HG02943 (cell line): ENCODE results near the gene PCYOX1L.
"Not testable (repeated sequence)": the region's sequence is repeated elsewhere in the genome, so short reads cannot be mapped to it uniquely, and the experiment has no call there.

ENCODE experiments used
- ATAC-seq: cut with Tn5 transposase; IDR thresholded peaks from one replicate; pipeline ENCODE4 v1.9.1; 2021; ENCODE audit warnings: mild to moderate bottlenecking, low read depth, moderate library complexity; ENCODE audit not compliant: unreplicated experiment

The PCYOX1L gene

GRCh38 chr5:149382517-149383220 is 24.8 kb downstream of the PCYOX1L start:
- ATAC-seq = no peak

GRCh38 chr5:149383399-149383798 is 25.6 kb downstream of the PCYOX1L start:
- no peak for ATAC-seq

DNA sequence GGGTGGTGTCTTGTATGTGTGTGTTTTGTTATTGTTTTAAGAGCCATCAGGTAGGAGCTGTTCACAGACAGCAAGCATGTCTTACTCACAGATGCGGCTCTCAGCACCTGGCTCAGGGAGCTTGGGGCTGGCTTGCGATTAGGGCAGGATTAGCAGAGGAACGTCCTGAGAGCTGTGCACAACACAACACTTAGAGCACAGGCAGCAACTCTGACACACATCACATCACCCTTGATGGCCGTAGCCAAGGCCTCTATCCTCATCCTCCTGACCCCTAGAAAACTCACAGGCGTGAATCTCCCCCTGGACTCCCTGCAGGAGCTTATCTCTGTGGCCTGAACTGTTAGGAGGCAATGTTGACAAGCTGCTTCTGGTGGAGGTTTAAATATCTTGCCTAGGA is 28.3 kb downstream of the PCYOX1L start:
- ATAC-seq = no peak

- no peak for ATAC-seq
Measured at GRCh38 chr5:149387081-149387631, 29.3 kb downstream of the PCYOX1L start.

- no peak for ATAC-seq
Measured at GRCh38 chr5:149387982-149388381, 30.1 kb downstream of the PCYOX1L start.

GRCh38 chr5:149388498-149389190 is 30.8 kb downstream of the PCYOX1L start:
- no peak for ATAC-seq

DNA sequence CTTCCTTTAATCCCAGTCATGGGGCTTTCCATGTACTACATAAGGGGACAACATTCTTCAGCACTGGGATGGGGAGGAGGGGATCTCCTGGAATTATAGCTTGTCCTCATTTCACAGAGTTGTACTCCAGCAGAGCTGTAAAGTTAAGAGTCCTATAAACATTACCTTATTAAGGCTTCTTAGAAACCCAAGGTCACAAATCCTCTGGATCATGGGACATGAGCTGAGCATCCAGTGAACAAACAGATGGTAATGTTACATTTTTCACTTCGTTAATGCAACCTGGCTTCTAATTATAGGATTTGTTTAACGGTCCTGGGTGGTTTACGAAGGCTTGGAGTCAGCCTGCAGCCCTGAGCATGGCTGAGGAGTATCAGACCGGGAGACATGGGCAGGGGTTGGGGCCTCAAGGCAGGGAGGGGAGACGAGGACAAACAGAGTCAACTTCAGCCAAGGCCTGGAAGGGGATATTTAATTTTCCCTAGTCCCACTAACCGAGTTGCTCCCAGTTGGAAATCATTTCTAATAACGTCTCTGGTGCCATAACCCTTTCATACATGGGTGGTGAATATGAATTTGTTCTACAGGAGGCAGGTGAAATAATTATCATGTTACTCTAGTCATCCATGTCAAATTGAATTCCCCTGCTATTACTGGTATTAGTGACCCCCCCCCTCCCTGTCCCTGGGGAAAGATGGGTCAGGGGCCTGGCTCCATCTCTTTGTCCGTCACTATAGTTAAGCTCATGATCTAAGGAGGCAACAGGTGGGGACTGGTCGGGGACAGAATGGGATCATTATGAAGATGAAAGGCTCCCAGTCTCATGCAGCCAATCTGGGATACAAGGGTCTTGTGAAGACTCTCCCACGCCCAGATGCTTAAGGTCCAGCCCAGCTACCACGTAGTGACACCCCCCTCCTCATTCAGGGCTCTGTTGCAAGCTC is 32.0 kb downstream of the PCYOX1L start:
- ATAC-seq = no peak

DNA sequence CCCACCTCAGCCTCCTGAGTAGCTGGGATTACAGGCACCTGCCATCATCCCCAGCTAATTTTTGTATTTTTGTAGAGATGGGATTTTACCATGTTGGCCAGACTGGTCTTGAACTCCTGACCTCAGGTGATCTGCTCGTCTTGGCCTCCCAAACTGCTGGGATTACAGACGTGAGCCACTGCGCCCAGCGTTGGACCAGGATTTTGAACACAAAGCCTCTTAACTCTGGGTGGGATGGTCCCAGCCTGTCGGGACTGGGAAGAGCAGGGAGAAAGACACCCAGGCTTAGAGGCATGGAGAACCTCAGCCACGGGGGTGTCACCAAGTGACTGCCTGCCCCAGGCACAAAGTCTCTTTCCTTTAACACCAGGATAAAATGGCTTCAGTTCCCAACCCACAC is 33.2 kb downstream of the PCYOX1L start:
- not testable (repeated sequence) for ATAC-seq

DNA sequence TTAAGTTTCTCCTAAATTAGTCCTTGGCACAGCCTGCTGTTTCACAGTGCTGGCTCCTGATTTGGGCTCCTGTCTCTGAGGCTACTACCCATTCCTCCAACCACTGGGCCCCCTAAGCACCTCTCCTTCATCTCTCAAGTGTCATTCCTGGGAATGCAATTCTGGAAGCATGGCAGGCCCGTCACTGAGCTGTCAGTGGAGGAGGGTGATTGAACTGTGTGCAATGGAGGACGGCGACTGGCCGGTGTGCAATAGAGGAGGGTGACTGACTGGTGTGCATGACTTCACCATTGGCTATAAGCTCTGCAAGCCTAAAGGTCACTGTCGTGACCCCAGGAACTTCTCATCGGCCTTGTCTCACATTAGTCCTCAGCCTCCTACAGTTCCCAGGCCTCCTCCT is 33.7 kb downstream of the PCYOX1L start:
- ATAC-seq = no peak

- no peak for ATAC-seq
Measured at GRCh38 chr5:149392718-149393117, 34.9 kb downstream of the PCYOX1L start.

DNA sequence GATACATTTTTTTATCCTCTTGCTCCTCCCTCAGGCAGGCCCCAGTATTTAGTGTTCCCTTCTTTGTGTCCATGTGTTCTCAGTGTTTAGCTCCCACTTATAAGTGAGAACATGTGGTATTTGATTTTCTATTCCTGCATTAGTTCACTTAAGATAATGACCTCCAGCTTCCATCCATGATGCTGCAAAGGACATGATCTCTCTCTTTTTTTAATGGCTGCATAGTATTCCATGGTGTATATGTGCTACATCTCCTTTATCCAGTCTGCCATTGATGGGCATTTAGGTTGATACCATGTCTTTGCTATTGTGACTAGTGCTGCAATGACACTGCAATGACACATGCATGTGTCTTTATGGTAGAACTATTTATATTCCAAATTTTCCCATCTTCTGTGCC is 37.1 kb downstream of the PCYOX1L start:
- ATAC-seq = not testable (repeated sequence)

DNA sequence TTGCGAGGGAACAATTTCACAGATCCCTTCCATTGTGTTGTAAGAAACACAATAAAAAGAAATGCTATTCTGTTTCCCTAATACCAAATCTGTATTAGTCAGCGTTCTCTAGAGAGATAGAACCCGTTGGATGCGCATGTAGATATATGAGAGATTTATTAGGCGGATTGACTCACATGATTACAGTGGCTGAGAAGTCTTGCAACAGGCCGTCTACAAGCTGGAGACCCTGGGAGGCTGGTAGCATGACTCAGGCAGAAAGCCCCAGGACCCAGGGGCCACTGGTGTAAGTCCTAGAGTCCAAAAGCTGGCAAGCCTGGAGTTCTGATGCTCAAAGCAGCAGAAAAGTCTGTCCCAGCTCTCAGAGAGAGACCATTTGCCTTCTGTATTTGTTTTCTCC is 39.7 kb downstream of the PCYOX1L start:
- ATAC-seq = no peak

DNA sequence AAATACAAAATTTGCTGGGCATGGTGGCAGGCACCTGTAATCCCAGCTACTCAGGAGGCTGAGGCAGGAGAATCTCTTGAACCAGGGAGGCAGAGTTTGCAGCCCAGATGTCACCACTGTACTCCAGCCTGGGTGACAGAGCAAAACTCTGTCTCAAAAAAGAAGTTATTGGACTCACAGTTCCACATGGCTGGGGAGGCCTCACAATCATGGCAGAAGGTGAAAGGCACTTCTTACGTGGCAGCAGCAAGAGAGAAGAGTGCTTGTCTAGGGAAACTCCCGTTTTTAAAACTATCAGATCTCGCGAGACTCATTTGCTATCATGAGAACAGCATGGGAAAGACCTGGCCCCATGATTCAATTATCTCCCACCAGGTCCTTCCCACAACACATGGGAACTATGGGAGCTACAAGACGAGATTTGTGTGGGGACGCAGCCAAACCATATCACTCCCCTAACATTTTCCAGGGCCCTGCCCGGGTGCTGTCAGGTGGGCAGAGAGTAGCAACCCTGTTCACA is 41.0 kb downstream of the PCYOX1L start:
- ATAC-seq = not testable (repeated sequence)

DNA sequence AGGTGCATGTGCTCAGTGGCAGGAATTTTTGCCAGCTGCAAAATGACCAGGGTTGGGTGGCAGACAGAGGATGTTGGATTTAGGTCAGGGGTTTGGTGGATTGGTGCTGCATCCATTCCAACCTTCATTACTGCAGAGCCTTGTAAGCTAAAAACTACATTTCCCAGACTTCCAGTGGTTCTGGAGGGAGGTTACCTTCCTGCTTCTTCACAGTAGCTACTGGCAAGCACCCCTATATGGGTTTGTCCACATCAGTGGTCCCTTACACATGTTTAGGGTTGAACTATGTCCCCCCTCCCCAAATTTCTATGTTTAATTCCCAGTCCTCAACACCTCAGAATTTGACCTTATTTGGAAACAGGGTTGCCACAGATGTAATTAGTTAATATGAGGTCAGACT is 41.9 kb downstream of the PCYOX1L start:
- no peak for ATAC-seq

DNA sequence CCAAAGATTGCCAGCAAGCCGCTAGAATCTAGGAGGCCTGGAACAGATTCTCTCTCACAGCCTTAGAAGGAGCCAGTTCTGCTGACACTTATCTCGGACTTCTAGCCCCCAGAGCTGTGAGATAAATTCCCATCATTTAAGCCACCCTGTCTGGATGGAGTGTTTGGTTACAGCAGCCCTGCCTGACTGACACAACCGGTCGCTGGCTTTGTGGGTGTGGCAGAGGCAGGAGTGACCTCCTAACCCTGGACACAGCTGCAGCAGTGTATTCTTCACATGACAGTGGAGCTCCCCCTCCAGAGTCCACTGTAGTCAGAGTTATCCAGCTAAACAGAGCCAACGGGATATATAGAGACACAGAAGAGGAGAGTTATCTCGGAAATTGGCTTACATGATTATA is 42.5 kb downstream of the PCYOX1L start:
- ATAC-seq = no peak

- ATAC-seq = no peak
Measured at GRCh38 chr5:149401051-149401450, 43.2 kb downstream of the PCYOX1L start.

GRCh38 chr5:149402291-149402690 is 44.4 kb downstream of the PCYOX1L start:
- no peak for ATAC-seq

- no peak for ATAC-seq
Measured at GRCh38 chr5:149403923-149404745, 46.3 kb downstream of the PCYOX1L start.

GRCh38 chr5:149404746-149405549 is 47.1 kb downstream of the PCYOX1L start:
- ATAC-seq = no peak
